ENCODE data around the gene NTRK3. TPM values are rescaled to one million over a fixed set of nuclear protein-coding genes. Genes with fewer than 3 reads are reported as not detected.

The NTRK3 gene
- total and polyA plus RNA-seq, 2 of the 8 experiments (the other 6 are each of a cell fraction or from before 2014, with no cell fraction given), result 4.5 to 6.8 TPM

DNA sequence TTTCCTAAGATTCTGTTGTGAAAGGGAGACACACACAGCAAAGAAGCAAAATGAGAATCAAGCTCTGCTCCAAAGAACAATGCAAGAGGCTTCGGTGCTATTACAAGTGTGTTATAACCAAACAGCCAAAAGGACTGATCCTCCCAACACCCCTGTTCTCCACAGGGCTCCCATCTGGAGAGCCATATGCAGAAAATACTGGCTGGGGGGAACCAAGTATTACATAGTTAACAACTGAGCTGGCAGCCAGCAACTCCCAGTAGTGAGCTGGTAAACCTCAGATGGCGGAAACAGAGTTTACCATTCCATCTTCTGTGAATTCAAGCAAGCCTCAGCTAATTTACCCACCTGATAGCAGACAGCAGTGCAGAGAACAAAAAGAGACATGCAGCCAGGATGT lies 156.4 kb downstream of the NTRK3 start (continued):
- TF ChIP-seq EP300 (IDR thresholded peaks at IDR 0.05; ENCODE audit: borderline replicate concordance in 1 of 2, low read depth in 2 of 2, low read length in 2 of 2) (no peak), SIRT6 (IDR thresholded peaks at IDR 0.05; ENCODE audit: low read length) (no peak), CHD2 (IDR thresholded peaks at IDR 0.05; ENCODE audit: low read length) (no peak), ZNF274 (IDR thresholded peaks at IDR 0.05; ENCODE audit: borderline replicate concordance, extremely low read depth, low read length) (no peak), BACH1 (IDR thresholded peaks at IDR 0.05; ENCODE audit: low read length) (no peak), FOSL1 (IDR thresholded peaks at IDR 0.05; ENCODE audit: insufficient read depth, low read depth, low read length) (no peak)
- TF ChIP-seq, protein P1, sequence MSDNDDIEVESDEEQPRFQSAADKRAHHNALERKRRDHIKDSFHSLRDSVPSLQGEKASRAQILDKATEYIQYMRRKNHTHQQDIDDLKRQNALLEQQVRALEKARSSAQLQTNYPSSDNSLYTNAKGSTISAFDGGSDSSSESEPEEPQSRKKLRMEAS (IDR thresholded peaks at IDR 0.05), result no peak
